GM21381 (cell line): ENCODE results near the gene HOXB8.

Experiments used
- ATAC-seq: cut with Tn5 transposase; IDR thresholded peaks from one replicate; pipeline ENCODE4 v1.9.1; 2021; ENCODE audit warnings: mild to moderate bottlenecking, moderate library complexity; ENCODE audit not compliant: unreplicated experiment

HOXB8 gene

GRCh38 chr17:48569674-48570324 is 45.3 kb downstream of the HOXB8 start:
- no peak for ATAC-seq

GRCh38 chr17:48569240-48569582 is 45.9 kb downstream of the HOXB8 start:
- ATAC-seq, result no peak

GRCh38 chr17:48568499-48569239 is 46.4 kb downstream of the HOXB8 start:
- no peak for ATAC-seq

DNA sequence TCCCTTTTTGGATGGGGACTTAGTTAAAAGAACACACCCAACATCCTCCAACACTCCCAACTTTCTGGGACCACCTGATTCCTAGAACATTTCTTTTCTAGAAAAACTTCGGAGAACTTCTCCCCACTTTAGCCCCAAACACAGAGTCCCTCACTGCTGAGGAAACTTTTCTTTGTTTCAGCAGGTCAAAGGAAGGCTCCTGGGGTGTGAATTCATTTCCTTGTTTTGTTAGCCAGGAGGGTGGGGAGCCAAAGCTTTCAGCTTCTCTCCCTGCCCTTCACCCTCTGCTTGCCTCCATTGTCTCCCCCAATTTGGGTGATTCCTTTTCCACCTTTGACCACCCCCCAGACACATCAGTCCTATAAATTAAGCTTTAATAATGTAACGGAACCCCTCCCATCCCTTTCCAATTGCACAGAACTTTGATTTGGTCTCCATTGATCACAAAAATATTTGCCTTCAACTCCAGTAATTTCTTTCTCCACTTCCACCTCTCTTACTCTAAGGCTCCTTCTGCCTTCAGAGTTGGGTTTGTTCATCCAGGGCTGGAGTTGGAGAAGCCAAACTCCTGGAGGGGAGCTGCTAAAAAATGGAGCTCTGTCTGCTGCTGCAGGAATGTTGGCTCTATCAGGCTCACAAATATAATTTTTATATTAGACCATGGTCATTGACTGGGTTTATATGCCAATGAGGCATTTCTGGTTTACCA is 47.3 kb downstream of the HOXB8 start:
- no peak for ATAC-seq

- no peak for ATAC-seq
Observed at GRCh38 chr17:48567209-48567608, 47.9 kb downstream of the HOXB8 start.

DNA sequence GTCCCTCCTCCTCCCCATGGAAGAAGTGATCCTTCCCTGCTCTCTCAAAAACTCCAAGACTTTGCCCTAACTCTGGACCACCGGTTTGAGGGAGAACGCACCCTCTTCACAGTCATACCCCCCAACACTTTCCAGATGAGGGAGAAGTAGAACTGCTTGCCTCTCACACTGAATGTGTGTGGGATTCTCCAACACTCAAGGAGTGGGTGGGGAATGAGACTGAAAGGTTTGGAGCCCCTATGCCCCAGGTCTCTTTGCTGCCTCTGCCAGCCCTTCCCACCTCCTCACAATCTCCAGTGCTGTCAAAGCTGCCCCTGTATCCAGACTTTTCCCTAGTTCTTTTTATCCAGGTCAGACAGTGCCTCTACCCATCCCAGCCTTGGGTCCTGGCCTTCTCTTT is 48.4 kb downstream of the HOXB8 start:
- no peak for ATAC-seq

DNA sequence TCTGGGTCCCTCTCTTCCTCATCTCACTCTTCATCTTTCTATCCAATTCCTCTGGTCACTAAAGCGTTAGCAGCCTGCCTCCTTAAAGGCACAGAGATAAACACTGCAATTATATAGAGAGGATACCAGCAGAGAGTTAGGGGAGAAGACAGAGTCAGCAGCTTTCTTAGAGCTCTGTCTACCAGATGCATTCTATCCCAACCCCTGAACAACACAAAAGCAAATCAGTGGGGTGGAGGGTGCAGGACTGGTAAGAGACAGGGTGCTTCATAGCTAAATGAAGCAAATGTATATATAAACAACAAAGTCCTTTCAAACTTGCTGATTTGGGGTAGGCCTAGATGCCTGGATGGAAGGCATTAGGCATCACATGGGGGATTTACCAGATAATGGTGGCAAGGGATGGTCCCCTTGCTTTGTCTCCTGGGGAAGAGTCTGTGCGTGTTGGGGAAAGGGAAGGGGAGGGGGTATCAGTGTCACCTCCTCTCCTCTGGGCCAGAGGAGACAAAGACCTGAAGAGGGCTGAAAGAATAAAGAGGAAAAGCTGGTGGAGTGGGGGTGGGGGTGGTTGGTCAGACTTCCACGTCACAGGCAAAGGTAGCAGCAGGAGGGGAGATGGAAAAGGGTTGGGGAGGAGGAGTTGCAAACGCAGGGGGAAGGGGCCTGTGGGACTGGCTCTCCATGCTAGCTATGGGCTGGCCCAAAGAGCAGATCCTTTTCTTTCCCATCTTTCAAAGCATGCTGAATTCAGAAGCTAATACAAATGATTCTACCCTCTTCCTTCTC is 49.0 kb downstream of the HOXB8 start:
- ATAC-seq, result no peak

DNA sequence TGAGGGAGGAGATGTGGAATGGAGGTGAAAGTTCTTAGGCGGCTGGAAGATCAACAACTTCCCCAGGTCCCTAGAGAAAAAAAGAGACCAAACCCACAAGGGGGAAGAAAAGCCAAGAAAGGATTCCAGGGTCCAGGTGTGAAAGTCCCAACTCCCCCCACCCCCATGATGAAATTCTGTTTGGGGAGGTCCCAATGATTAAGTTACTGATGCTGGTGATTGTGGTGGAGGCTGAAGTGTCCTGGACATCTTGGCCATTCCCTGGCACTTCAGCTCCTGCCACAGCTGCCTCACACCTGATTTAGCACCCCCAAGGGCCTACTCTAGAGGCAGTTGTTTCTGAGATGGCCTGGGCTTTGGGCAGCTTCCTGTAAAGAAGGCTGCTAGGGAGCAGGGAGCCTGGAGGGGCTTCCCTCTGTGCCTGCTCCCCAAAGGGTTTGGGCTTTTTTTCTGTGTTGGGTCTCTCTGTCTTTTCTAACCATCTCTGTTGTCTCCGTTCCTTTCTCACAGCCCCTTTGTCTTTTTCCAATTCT is 50.0 kb downstream of the HOXB8 start:
- no peak for ATAC-seq

DNA sequence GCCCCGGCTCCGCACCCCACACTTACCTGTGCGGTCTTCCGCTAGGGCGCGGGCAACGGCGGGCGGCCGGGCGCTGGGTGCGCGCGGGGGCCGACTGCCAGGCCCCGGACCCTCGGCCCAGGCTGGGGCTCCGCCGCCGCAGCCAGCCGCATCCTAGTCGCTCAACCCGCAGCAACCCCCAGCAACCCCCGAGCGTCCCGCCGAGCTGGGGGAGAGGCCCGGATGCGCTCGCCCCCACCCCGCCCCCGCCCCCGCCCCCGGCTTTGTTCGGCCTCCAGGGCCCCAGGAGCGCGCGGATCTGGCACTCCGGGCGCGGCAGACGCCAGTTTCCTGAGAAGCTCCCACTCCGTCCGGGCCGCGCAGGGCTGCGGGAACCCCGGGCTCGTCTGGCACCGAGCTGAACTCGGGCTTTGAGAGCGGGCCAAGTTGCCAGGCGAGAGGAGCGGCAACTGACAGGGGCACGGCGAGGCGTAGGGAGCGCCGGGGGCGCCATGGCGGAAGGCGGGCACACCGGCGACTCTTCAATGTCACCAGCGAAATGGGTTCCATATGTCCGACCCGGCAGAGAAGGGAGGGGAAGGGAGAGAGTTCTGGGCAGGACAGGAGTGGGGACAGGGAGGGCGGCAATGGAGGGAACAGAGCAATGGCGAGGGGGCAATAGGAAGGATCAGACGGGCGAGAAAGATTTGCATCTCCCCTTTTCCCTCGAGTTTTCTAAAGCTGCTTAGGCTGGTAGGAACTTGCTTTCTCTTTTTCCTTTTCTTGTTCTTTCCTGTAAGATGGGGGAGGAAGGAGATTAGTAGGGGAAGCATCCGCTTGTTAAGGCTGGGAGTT is 50.7 kb downstream of the HOXB8 start:
- no peak for ATAC-seq

- no peak for ATAC-seq
Observed at GRCh38 chr17:48563867-48564187, 51.3 kb downstream of the HOXB8 start.

DNA sequence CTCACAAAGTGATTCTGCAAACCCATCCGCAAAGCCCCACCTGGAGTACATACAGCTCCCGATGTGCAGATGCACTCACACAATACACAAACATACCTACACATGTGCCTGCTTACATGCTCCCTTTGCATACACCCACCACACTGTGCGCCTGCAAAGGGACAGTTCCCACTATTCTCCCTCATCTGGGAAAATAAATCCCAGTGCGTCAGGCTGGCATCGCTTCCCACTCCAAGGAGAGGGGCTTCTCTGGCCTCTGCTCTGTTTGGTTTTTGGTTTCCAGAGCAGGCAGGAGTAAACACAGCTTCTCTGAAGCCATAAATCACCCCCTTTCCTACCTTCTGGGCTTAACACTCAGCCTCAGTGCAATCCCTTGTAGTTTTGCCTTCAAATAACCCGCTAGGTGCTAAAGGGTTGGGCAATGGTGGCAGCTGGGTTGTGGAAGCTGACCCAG is 51.7 kb downstream of the HOXB8 start:
- ATAC-seq, result no peak

DNA sequence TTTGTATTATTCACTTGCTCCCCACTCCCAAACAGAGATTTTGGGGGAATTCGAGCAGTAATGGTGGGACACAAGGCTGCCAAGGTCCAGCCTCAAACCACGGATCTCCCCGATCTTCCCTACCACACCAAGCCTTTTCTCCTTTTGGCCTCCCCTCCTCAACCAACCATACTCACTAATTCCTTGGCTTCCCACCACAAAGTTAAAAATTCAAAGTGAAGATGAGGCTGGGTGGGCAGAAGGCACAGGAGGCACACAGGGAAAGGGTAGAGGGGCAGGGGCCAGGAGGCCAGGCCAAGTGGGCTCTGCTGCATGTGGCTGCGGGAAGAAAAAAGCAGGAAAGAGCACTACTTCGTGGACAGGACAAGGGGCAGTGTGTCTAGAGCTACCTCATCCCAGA is 52.2 kb downstream of the HOXB8 start:
- ATAC-seq, result no peak
